ENCODE results near the gene TUT4. TPM values are rescaled to one million over a fixed set of nuclear protein-coding genes. Genes with fewer than 3 reads are reported as not detected.

The TUT4 gene
- total RNA-seq, 2 donors from 2014 or later, result 20.0 to 27.4 TPM

DNA sequence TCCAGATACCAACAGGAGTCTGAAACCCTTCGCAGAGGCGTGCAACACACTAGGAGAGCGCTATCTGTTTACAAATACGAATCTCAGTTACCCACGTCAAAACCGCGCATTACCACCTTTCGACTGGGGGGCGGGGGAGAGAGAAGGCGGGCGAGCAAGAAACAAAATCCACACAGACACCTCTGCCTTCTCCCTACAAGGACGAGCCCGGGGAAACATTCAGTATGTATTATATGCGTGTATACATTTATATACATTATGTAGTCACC is 722 bp downstream of the TUT4 start:
- Histone ChIP-seq H3K27me3 (no peaks in the 10 kb centered on the region), H3K36me3 (no peaks in the 10 kb centered on the region), H3K9me3 (no peaks in the 10 kb centered on the region), H3K4me3 (peak overlapping the region; percentile 92), H3K27ac (peak overlapping the region; percentile 94), H3K4me1 (peaks cover 4% of the 10 kb centered on the region), H3K9ac (ENCODE audit: low read depth in 2 of 2, low read length in 2 of 2) (peak overlapping the region; percentile 90 to 93)
- intact Hi-C loops (cut with DNase I), result no loop called here
- DNase-seq, result peak; percentile 73
- TF ChIP-seq, protein P1, sequence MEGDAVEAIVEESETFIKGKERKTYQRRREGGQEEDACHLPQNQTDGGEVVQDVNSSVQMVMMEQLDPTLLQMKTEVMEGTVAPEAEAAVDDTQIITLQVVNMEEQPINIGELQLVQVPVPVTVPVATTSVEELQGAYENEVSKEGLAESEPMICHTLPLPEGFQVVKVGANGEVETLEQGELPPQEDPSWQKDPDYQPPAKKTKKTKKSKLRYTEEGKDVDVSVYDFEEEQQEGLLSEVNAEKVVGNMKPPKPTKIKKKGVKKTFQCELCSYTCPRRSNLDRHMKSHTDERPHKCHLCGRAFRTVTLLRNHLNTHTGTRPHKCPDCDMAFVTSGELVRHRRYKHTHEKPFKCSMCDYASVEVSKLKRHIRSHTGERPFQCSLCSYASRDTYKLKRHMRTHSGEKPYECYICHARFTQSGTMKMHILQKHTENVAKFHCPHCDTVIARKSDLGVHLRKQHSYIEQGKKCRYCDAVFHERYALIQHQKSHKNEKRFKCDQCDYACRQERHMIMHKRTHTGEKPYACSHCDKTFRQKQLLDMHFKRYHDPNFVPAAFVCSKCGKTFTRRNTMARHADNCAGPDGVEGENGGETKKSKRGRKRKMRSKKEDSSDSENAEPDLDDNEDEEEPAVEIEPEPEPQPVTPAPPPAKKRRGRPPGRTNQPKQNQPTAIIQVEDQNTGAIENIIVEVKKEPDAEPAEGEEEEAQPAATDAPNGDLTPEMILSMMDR (IDR thresholded peaks at IDR 0.05), result no peak

DNA sequence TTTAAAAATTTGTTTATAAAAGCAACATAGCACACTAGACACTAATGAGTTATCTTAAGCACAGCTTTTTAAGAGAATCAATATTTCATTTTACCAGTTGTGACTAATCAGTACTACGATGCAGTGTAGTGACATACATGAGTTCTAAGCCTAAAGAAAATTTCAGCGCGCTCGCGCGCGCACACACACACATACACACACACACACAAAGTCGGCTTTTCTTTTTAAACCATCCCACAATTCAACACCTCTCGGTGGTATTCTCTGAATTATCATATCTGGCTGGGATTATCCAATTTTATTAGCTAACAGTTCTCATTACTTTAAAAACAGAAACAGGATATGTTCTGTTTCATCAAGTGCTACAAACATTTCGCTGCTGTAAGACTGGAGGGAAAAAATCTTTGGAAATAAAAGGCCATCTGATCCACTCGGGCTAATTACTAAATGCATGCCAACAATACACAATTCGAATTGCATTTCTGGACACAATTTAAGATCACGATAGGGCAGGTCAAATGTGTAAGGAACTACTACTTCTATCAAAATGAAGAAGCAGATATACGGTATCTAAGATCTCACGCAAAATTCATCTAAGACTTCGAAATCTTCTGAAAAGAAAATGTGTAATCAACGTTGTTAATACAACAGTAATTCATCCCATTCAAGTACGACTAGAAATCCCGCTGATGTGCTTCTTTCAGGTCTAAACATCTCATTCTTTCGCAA is 1.2 kb downstream of the TUT4 start:
- peak; percentile 34 for DNase-seq
- no peaks in the 10 kb centered on the region for H3K36me3 ChIP-seq
- H3K9ac ChIP-seq (ENCODE audit: low read depth in 2 of 2, low read length in 2 of 2), result peak overlapping the region; percentile 90 to 93
- TF ChIP-seq, protein P1 (IDR thresholded peaks at IDR 0.05), result no peak
- no peaks in the 10 kb centered on the region for H3K9me3 ChIP-seq
- H3K4me3 ChIP-seq, result peak overlapping the region; percentile 92
- H3K27ac ChIP-seq, result no peak overlapping the region
- H3K4me1 ChIP-seq, result peaks cover 4% of the 10 kb centered on the region
- H3K27me3 ChIP-seq, result no peaks in the 10 kb centered on the region
- intact Hi-C loops (cut with DNase I), result no loop called here

DNA sequence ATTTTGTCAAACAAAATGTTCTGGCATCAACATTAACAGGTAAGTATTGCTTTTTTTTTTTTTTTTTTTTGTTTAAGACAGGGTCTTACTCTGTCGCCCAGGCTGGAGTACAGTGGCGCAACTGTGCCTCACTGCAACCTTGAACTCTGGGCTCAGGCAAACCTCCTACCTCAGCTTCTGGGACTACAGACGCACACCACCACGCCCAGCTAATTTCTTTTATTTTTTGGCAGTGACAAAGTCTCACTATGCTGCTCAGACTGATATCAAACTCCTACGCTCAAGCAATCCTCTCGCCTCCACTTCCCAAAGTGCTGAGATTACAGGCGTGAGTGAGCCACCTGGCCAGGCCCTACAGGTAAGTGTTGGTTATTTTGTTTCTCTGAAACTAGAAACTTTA is 2.4 kb downstream of the TUT4 start:
- DNase-seq, result peak; percentile 27
- TF ChIP-seq, protein P1 (IDR thresholded peaks at IDR 0.05), result no peak
- no peak overlapping the region for H3K4me3 ChIP-seq
- no peaks in the 10 kb centered on the region for H3K9me3 ChIP-seq
- no peaks in the 10 kb centered on the region for H3K27me3 ChIP-seq
- H3K9ac ChIP-seq (ENCODE audit: low read depth in 2 of 2, low read length in 2 of 2), result no peak overlapping the region
- intact Hi-C loops (cut with DNase I), result no loop called here
- H3K27ac ChIP-seq, result no peak overlapping the region
- peaks cover 4% of the 10 kb centered on the region for H3K4me1 ChIP-seq
- H3K36me3 ChIP-seq, result no peaks in the 10 kb centered on the region

DNA sequence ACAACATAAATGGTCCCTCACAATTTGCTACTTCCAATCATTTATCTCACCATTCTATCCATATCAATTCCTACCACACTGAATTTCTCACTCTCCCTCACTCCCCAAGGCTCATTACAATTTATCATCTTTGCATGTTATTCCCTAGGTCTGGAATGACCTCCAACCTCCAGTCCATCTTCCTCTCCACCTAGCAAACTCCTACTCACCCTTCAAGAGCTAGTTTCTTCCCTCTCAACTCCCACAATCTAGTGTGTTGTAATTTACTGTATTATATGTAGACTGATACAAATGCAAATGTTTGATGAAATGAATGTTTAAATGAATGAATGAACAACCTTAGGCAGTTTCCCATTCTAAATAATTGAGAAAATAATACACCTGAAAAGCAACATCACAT is 3.6 kb downstream of the TUT4 start:
- no peaks in the 10 kb centered on the region for H3K9me3 ChIP-seq
- TF ChIP-seq, protein P1 (IDR thresholded peaks at IDR 0.05), result no peak
- no peaks in the 10 kb centered on the region for H3K36me3 ChIP-seq
- H3K27ac ChIP-seq, result no peak overlapping the region
- H3K4me3 ChIP-seq, result no peak overlapping the region
- no peak for DNase-seq
- no peaks in the 10 kb centered on the region for H3K27me3 ChIP-seq
- peaks cover 4% of the 10 kb centered on the region for H3K4me1 ChIP-seq
- no peak overlapping the region for H3K9ac ChIP-seq (ENCODE audit: low read depth in 2 of 2, low read length in 2 of 2)
- intact Hi-C loops (cut with DNase I), result no loop called here

DNA sequence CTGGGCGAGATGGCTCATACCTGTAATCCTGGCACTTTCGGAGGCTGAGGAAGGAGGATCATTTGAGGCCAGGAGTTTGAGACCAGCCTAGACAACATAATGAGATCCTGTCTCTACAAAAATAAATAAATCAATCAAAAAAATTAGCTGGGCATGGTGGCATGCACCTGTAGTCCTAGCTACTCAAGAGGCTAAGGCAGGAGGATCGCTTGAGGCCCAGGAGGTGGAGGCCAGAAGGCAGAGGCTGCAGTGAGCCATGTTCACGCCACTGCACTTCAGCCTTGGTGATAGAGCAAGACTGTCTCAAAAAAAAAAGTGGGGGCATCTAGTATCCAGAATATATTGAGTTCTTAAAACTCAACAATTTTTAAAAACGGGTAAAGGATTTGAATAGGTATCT is 6.0 kb downstream of the TUT4 start:
- intact Hi-C loops (cut with DNase I), result no loop called here
- Histone ChIP-seq H3K36me3 (no peaks in the 10 kb centered on the region), H3K27me3 (no peaks in the 10 kb centered on the region), H3K4me1 (no peaks in the 10 kb centered on the region), H3K9ac (ENCODE audit: low read depth in 2 of 2, low read length in 2 of 2) (no peak overlapping the region), H3K4me3 (no peak overlapping the region), H3K27ac (no peak overlapping the region), H3K9me3 (peaks cover 6% of the 10 kb centered on the region)
- no peak for DNase-seq
- TF ChIP-seq, protein P1 (IDR thresholded peaks at IDR 0.05), result no peak

All from colonic mucosa (tissue), 4 donors.